ENCODE data around the gene ABLIM3. TPM values are rescaled to one million over a fixed set of nuclear protein-coding genes. Genes with fewer than 3 reads are reported as not detected.

The ABLIM3 gene
- total and polyA plus RNA-seq, 9 of the 15 experiments (the other 6 are each of a cell fraction or from before 2014, with no cell fraction given), result 0.03 to 0.38 (median 0.11) TPM

- TF ChIP-seq XRCC3 (IDR thresholded peaks at IDR 0.05) (no peak), ZNF592 (IDR thresholded peaks at IDR 0.05) (peak; percentile 60), BRD9 (IDR thresholded peaks at IDR 0.05; ENCODE audit: low read depth, partially characterized antibody) (no peak), ILK (tag; IDR thresholded peaks at IDR 0.05; ENCODE audit: borderline replicate concordance, low read depth) (no peak), ERF (CRISPR knock-in tag; IDR thresholded peaks at IDR 0.05) (no peak), RFX5 (IDR thresholded peaks at IDR 0.05; ENCODE audit: low read depth, low read length) (no peak), MAFF (IDR thresholded peaks at IDR 0.05; ENCODE audit: low read length) (no peak), TGIF2 (CRISPR knock-in tag; IDR thresholded peaks at IDR 0.05) (no peak), HMBOX1 (IDR thresholded peaks at IDR 0.05) (peak; percentile 41; the same call in 1 of the 2 replicates), ZFP30 (CRISPR knock-in tag; IDR thresholded peaks at IDR 0.05; ENCODE audit: borderline replicate concordance) (no peak), ZNF57 (CRISPR knock-in tag; IDR thresholded peaks at IDR 0.05) (no peak), BRD4 (IDR thresholded peaks at IDR 0.05) (no peak), SPI1 (IDR thresholded peaks at IDR 0.05; ENCODE audit: borderline replicate concordance, low read depth, low read length) (no peak), ASH1L (IDR thresholded peaks at IDR 0.05; ENCODE audit: borderline replicate concordance, low read depth, partially characterized antibody) (no peak), STAT5B (CRISPR knock-in tag; IDR thresholded peaks at IDR 0.05) (no peak), ARID2 (IDR thresholded peaks at IDR 0.05) (no peak), CREM (IDR thresholded peaks at IDR 0.05; ENCODE audit: low read depth) (no peak), IRF1 (CRISPR knock-in tag; IDR thresholded peaks at IDR 0.05; ENCODE audit: borderline replicate concordance) (no peak), RCOR1 (IDR thresholded peaks at IDR 0.05; ENCODE audit: borderline replicate concordance in 1 of 2, low read depth in 2 of 2, low read length in 2 of 2) (peak in 1 of 2 experiments; percentile 48; a peak in 1 of 4 replicates), ZNF778 (CRISPR knock-in tag; IDR thresholded peaks at IDR 0.05) (no peak), ZNF507 (tag; conservative IDR thresholded peaks at IDR 0.05) (no peak), TFAP4 (CRISPR knock-in tag; IDR thresholded peaks at IDR 0.05; ENCODE audit: borderline replicate concordance) (peak; percentile 86)
These were observed 12.7 kb downstream of the ABLIM3 start (continued) for GRCh38 chr5:149153751-149154610.

Data from K562 (cell line).